ENCODE measurements around the gene DPP6. TPM values are rescaled to one million over a fixed set of nuclear protein-coding genes. Genes with fewer than 3 reads are reported as not detected.

DPP6 gene
- total and polyA plus RNA-seq, 2 of the 8 experiments (the other 6 are each of a cell fraction or from before 2014, with no cell fraction given) = 4.7 to 6.8 TPM

- FAIRE-seq (no peak), DNase-seq (ENCODE audit: low read depth in 1 of 2, low spot score in 2 of 2) (no peak)
- Histone ChIP-seq H3K9me3 (ENCODE audit: insufficient read depth in 2 of 2, low read depth in 1 of 2, low read length in 1 of 2) (no peaks in the 10 kb centered on the region), H4K20me1 (replicated peaks in 1 of 2; ENCODE audit: control insufficient read depth in 1 of 2, insufficient read depth in 2 of 2, low read length in 2 of 2) (no peaks in the 10 kb centered on the region), H3K4me1 (replicated peaks in 1 of 4; ENCODE audit: control insufficient read depth in 3 of 4, insufficient read depth in 4 of 4, low read length in 3 of 4) (no peaks in the 10 kb centered on the region), H2AFZ (ENCODE audit: low read length) (no peak overlapping the region), H3K79me1 (ENCODE audit: low read depth, low read length) (no peaks in the 10 kb centered on the region), H2BK12ac (ENCODE audit: low read depth, low read length) (no peak overlapping the region), H4K8ac (ENCODE audit: extremely low read depth, insufficient read depth, low read length) (no peak overlapping the region), H3K56ac (replicated peaks; ENCODE audit: insufficient read length, low read depth, low read length) (no peak overlapping the region), H3K23ac (ENCODE audit: insufficient read length) (no peak overlapping the region), H2BK120ac (replicated peaks; ENCODE audit: low read depth, low read length) (no peak overlapping the region), H2BK5ac (ENCODE audit: low read depth, low read length) (no peak overlapping the region), H2BK20ac (ENCODE audit: low read length) (no peak overlapping the region), H3K4me3 (ENCODE audit: extremely low read depth in 1 of 4, insufficient read depth in 2 of 4, low read depth in 3 of 4, low read length in 4 of 4) (no peak overlapping the region), H3K27ac (ENCODE audit: low read depth, low read length) (no peak overlapping the region), H3K18ac (ENCODE audit: extremely low read depth, low read length) (no peak overlapping the region), H3K23me2 (ENCODE audit: low read depth, low read length) (no peaks in the 10 kb centered on the region), H3K14ac (ENCODE audit: insufficient read length) (no peak overlapping the region), H3K36me3 (ENCODE audit: control insufficient read depth in 2 of 4, insufficient read depth in 4 of 4, low read length in 3 of 4) (no peaks in the 10 kb centered on the region), H3K27me3 (replicated peaks in 1 of 4; ENCODE audit: control insufficient read depth in 3 of 4, extremely low read depth in 1 of 4, insufficient read depth in 3 of 4, low read length in 3 of 4) (no peaks in the 10 kb centered on the region; a peak in 1 of 7 replicates), H4K5ac (ENCODE audit: insufficient read length, low read depth, low read length) (no peak overlapping the region), H2BK15ac (ENCODE audit: low read length) (no peak overlapping the region), H3K4me2 (ENCODE audit: insufficient read depth in 1 of 2, low read depth in 2 of 2, low read length in 2 of 2) (no peak overlapping the region), H3K79me2 (ENCODE audit: control insufficient read depth in 1 of 2, insufficient read depth in 2 of 2, low read length in 2 of 2) (no peaks in the 10 kb centered on the region), H3K4ac (replicated peaks; ENCODE audit: insufficient read length, low read depth, low read length) (no peak overlapping the region), H4K91ac (replicated peaks; ENCODE audit: insufficient read length, low read length) (no peak overlapping the region), H2AK5ac (ENCODE audit: low read depth, low read length) (no peak overlapping the region), H3K9ac (replicated peaks in 1 of 4; ENCODE audit: extremely low read depth in 1 of 4, low read depth in 3 of 4, low read length in 3 of 4) (no peak overlapping the region)
- WGBS, 2 experiments (ENCODE audit: extremely low coverage in 1 of 2, insufficient coverage in 1 of 2, insufficient read length in 1 of 2, insufficient replicate concordance in 2 of 2, low coverage in 1 of 2, low lambda C conversion rate in 2 of 2, missing lambda C conversion rate in 1 of 2) = 91 to 100% methylated on average over 1 to 6 of the region's 7 CpGs
- ChIA-PET CTCF (ENCODE audit: partially characterized antibody) (interaction anchor here (1.2 to 1.8 kb wide), 3 partner anchors 16 to 65 kb away, joined by 3 to 6 read pairs (median 3); no protein-coding TSS in a partner anchor), POLR2A (ENCODE audit: partially characterized antibody) (no interaction called here)
- TF ChIP-seq JUN (IDR thresholded peaks at IDR 0.05; ENCODE audit: low read depth, low read length) (no peak), CBX5 (IDR thresholded peaks at IDR 0.05; ENCODE audit: low read depth, low read length) (no peak), GTF2F1 (IDR thresholded peaks at IDR 0.05; ENCODE audit: borderline replicate concordance, low read depth, low read length) (no peak), FOSL1 (IDR thresholded peaks at IDR 0.05; ENCODE audit: insufficient read depth, low read depth, low read length) (no peak), KDM1A (IDR thresholded peaks at IDR 0.05; ENCODE audit: borderline replicate concordance, low read length) (no peak), CREB1 (IDR thresholded peaks at IDR 0.05) (no peak), SP4 (IDR thresholded peaks at IDR 0.05; ENCODE audit: low read length) (no peak), RAD21 (IDR thresholded peaks at IDR 0.05 in 1 of 2, conservative IDR thresholded peaks at IDR 0.05 in 1 of 2; ENCODE audit: low read depth in 2 of 2, low read length in 2 of 2) (no peak), EGR1 (IDR thresholded peaks at IDR 0.05; ENCODE audit: borderline replicate concordance, low read depth, low read length) (no peak), BCL11A (IDR thresholded peaks at IDR 0.05; ENCODE audit: low read depth in 2 of 2, low read length in 2 of 2) (no peak), ATF2 (IDR thresholded peaks at IDR 0.05; ENCODE audit: low read length) (no peak), POLR2A (IDR thresholded peaks at IDR 0.05; ENCODE audit: control extremely low read depth in 1 of 2, low read depth in 2 of 2, low read length in 2 of 2) (no peak)
These were observed 808.6 kb downstream of the DPP6 start for GRCh38 chr7:154860621-154861375.
